Hepatocyte (in vitro differentiated cells): ENCODE measurements around the gene BMP2. TPM values are rescaled to one million over a fixed set of nuclear protein-coding genes. Genes with fewer than 3 reads are reported as not detected.

ENCODE experiments used
- DNase-seq: peaks from one replicate; pipeline ENCODE4 v3.0.0-alpha.2; 2016; ENCODE audit warnings: low spot score
- H2AFZ ChIP-seq: fragments of 200-600 bp; sonication (generic); 2 replicates; pipeline ENCODE4 v1.6.0; 2016; ENCODE audit warnings: antibody characterized with exemption, mild to moderate bottlenecking
- H3K27ac ChIP-seq: fragments of 200-600 bp; sonication (generic); 2 replicates; pipeline ENCODE4 v1.5.1; 2016; ENCODE audit warnings: mild to moderate bottlenecking
- H3K27me3 ChIP-seq: fragments of 200-600 bp; sonication (generic); 2 replicates; pipeline ENCODE4 v1.6.1; 2016
- H3K36me3 ChIP-seq: fragments of 200-600 bp; sonication (generic); replicated peaks from 2 replicates; pipeline ENCODE4 v1.5.1; 2016; ENCODE audit warnings: low read depth; ENCODE audit not compliant: insufficient read depth
- H3K4me1 ChIP-seq: fragments of 200-600 bp; sonication (generic); 2 replicates; pipeline ENCODE4 v1.5.1; 2016; ENCODE audit warnings: mild to moderate bottlenecking, moderate library complexity; ENCODE audit not compliant: insufficient read depth
- H3K4me2 ChIP-seq: fragments of 200-600 bp; sonication (generic); 2 replicates; pipeline ENCODE4 v1.6.0; 2016
- H3K4me3 ChIP-seq: fragments of 200-600 bp; sonication (generic); 2 replicates; pipeline ENCODE4 v1.5.1; 2016; ENCODE audit warnings: mild to moderate bottlenecking
- H3K79me2 ChIP-seq: fragments of 200-600 bp; sonication (generic); 2 replicates; pipeline ENCODE4 v1.6.0; 2017; ENCODE audit warnings: mild to moderate bottlenecking
- H3K9me2 ChIP-seq: fragments of 200-600 bp; sonication (generic); replicated peaks from 2 replicates; pipeline ENCODE4 v1.6.0; 2017; ENCODE audit warnings: mild to moderate bottlenecking; ENCODE audit not compliant: insufficient read depth
- H3K9me3 ChIP-seq: fragments of 200-600 bp; sonication (generic); 2 replicates; pipeline ENCODE4 v1.5.1; 2016; ENCODE audit warnings: low read depth, mild to moderate bottlenecking
- H4K20me1 ChIP-seq: fragments of 200-600 bp; sonication (generic); 2 replicates; pipeline ENCODE4 v1.6.0; 2016; ENCODE audit warnings: mild to moderate bottlenecking; ENCODE audit not compliant: insufficient read depth, poor library complexity, severe bottlenecking
- CTCF ChIP-seq: fragments of 200-600 bp; sonication (generic); IDR thresholded peaks from 2 replicates; pipeline ENCODE4 v1.5.1; 2016; ENCODE audit warnings: antibody characterized with exemption, mild to moderate bottlenecking; ENCODE audit not compliant: poor library complexity
- EZH2 ChIP-seq: fragments of 200-600 bp; sonication (generic); IDR thresholded peaks from 2 replicates; pipeline ENCODE4 v1.6.1; 2016; ENCODE audit warnings: antibody characterized with exemption, mild to moderate bottlenecking, borderline replicate concordance
- EZH2phosphoT487 ChIP-seq: fragments of 200-600 bp; sonication (generic); IDR thresholded peaks from one replicate; pipeline ENCODE4 v1.6.1; 2018; ENCODE audit warnings: antibody characterized with exemption, mild to moderate bottlenecking, low read depth, moderate library complexity; ENCODE audit not compliant: unreplicated experiment, severe bottlenecking
- WGBS: methylation state at CpG from one replicate; pipeline ENCODE4 v1.1.6; 2016; ENCODE audit warnings: low lambda C conversion rate; ENCODE audit errors: missing lambda C conversion rate; 5-methylcytosine and 5-hydroxymethylcytosine counted together
- polyA plus RNA-seq: library from polyadenylated mRNA; unstranded; fragments of >200 nt; fragmentation: Nextera tagmentation; extraction: Ambion mirVana; gene quantifications from 2 replicates; pipeline ENCODE4 v1.2.1, GENCODE V29; 2016
- total RNA-seq: library from RNA; depleted of rRNA; stranded (reverse); fragments of >200 nt; gene quantifications from 2 replicates; pipeline ENCODE4 v1.2.3, GENCODE V29; 2014

Gene BMP2
- total and polyA plus RNA-seq, 2 experiments from 2014 or later: 64.6 to 72.0 TPM

DNA sequence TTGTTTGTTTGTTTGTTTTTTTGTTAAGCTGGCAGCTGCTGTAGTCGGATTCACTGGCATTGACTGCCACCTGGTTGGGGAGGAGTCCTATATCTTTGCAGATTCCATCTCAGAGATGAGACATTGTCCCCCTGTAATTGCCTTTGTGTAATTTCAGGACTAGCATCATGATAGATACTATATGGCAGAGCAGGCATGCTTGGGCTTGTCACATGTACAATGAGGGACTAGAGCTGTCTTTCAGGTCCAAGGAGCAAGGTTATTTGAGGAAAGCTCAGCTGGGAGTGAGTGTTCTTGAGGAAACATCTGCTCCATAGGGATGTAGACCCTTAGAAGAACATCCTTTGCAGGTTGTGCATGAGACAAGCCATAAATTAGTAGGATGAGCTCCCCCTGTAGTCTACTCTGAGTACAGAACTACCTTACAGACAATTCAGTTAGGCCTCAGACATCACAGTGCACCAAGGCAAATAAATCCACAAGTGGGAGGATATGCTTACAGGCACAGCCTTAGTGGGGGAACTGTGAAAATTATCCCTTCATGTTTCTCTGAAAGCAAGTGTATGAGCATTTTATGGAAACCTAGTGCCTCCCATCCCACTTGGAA is 62.1 kb downstream of the BMP2 start:
- H3K9me2 ChIP-seq: no peaks in the 10 kb centered on the region
- DNase-seq: no peak
- 94% methylated on average over 1 of the region's 1 CpG for WGBS
- H3K4me2 ChIP-seq: no peak overlapping the region
- H3K9me3 ChIP-seq: no peaks in the 10 kb centered on the region
- H3K4me3 ChIP-seq: no peak overlapping the region
- no peaks in the 10 kb centered on the region for H3K79me2 ChIP-seq
- H3K4me1 ChIP-seq: no peaks in the 10 kb centered on the region
- no peaks in the 10 kb centered on the region for H3K27me3 ChIP-seq
- no peaks in the 10 kb centered on the region for H3K36me3 ChIP-seq
- no peak overlapping the region for H2AFZ ChIP-seq
- TF ChIP-seq CTCF (peak; percentile 20), EZH2 (no peak), EZH2phosphoT487 (no peak)
- H4K20me1 ChIP-seq: no peaks in the 10 kb centered on the region
- H3K27ac ChIP-seq: no peak overlapping the region
